Measurements from ENCODE around the gene TMEM179B. TPM values are rescaled to one million over a fixed set of nuclear protein-coding genes. Genes with fewer than 3 reads are reported as not detected.

TMEM179B gene
- total and polyA plus RNA-seq, 2 of the 13 experiments (the other 11 are each of a cell fraction or from before 2014, with no cell fraction given), result 24.8 to 25.7 TPM

GRCh38 chr11:62787005-62787759, at the start of gene TMEM179B (continued):
- TF ChIP-seq ZBED4 (CRISPR knock-in tag; IDR thresholded peaks at IDR 0.05; ENCODE audit: borderline replicate concordance), result peak; percentile 74
- no peak for TF ChIP-seq SRSF9 (IDR thresholded peaks at IDR 0.05; ENCODE audit: borderline replicate concordance, insufficient read depth, low read depth, low read length, poor library complexity, severe bottlenecking)
- TF ChIP-seq ZNF414 (CRISPR knock-in tag; IDR thresholded peaks at IDR 0.05), result peak; percentile 97
- peak; percentile 81 for TF ChIP-seq IKZF5 (CRISPR knock-in tag; IDR thresholded peaks at IDR 0.05)
- TF ChIP-seq NFKB2 (CRISPR knock-in tag; IDR thresholded peaks at IDR 0.05; ENCODE audit: borderline replicate concordance), result peak; percentile 88; the same call in 1 of the 2 replicates
- TF ChIP-seq HOXA3 (CRISPR knock-in tag; IDR thresholded peaks at IDR 0.05), result peak; percentile 94
- TF ChIP-seq ZNF446 (CRISPR knock-in tag; IDR thresholded peaks at IDR 0.05), result peak; percentile 81
- no peak for TF ChIP-seq PHB2 (IDR thresholded peaks at IDR 0.05; ENCODE audit: partially characterized antibody)
- TF ChIP-seq MTA1 (CRISPR knock-in tag; IDR thresholded peaks at IDR 0.05; ENCODE audit: borderline replicate concordance), result peak; percentile 87
- TF ChIP-seq CENPBD1 (CRISPR knock-in tag; IDR thresholded peaks at IDR 0.05; ENCODE audit: borderline replicate concordance, low read depth), result no peak
- peak; percentile 89 for TF ChIP-seq DMAP1 (CRISPR knock-in tag; IDR thresholded peaks at IDR 0.05)
- peak; percentile 65; the same call in 1 of the 2 replicates for TF ChIP-seq ISL2 (CRISPR knock-in tag; IDR thresholded peaks at IDR 0.05)
- no peak for TF ChIP-seq AHDC1 (CRISPR knock-in tag; IDR thresholded peaks at IDR 0.05; ENCODE audit: borderline replicate concordance)
- peak; percentile 21; the same call in 1 of the 2 replicates for TF ChIP-seq PPARG (CRISPR knock-in tag; conservative IDR thresholded peaks at IDR 0.05)
- TF ChIP-seq ZNF441 (CRISPR knock-in tag; IDR thresholded peaks at IDR 0.05; ENCODE audit: borderline replicate concordance), result no peak
- peak; percentile 28; the same call in 1 of the 2 replicates for TF ChIP-seq TBP (CRISPR knock-in tag; IDR thresholded peaks at IDR 0.05)
